KOPT-K1 (cell line): ENCODE data around the gene DEF6.

Experiments used
- H3K27ac ChIP-seq: fragments of 200-600 bp; sonication (generic); 2 replicates; pipeline ENCODE4 v1.5.1; 2016; ENCODE audit warnings: antibody characterized with exemption, mild to moderate bottlenecking, low read depth, low read length; ENCODE audit not compliant: poor library complexity, severe bottlenecking
- H3K36me3 ChIP-seq: fragments of 200-600 bp; sonication (generic); 2 replicates; pipeline ENCODE4 v1.5.1; 2017; ENCODE audit warnings: antibody characterized with exemption, mild to moderate bottlenecking, low read length, moderate library complexity; ENCODE audit not compliant: insufficient read depth
- H3K9me3 ChIP-seq: fragments of 200-600 bp; sonication (generic); 2 replicates; pipeline ENCODE4 v1.5.1; 2017; ENCODE audit warnings: antibody characterized with exemption, low read length, mild to moderate bottlenecking; ENCODE audit not compliant: insufficient read depth, poor library complexity, severe bottlenecking

DEF6 gene

GRCh38 chr6:35297601-35298481 lies at the start of gene DEF6:
Gene DEF6, plus strand, starts transcription at chr6:35297818. Its CDS starts 39 bp downstream, at chr6:35297857.
- H3K36me3 ChIP-seq, result peaks cover 51% of the 10 kb centered on the region; the same call in 1 of the 2 replicates
- H3K27ac ChIP-seq, result peak within 1 kb of the TSS; percentile 98
- no peaks in the 10 kb centered on the region for H3K9me3 ChIP-seq

GRCh38 chr6:35248300-35248699 lies 49.3 kb upstream of the DEF6 start:
- Histone ChIP-seq H3K9me3 (no peaks in the 10 kb centered on the region), H3K27ac (no peak overlapping the region), H3K36me3 (no peaks in the 10 kb centered on the region)

GRCh38 chr6:35248965-35249364 lies 48.7 kb upstream of the DEF6 start:
- no peaks in the 10 kb centered on the region for H3K9me3 ChIP-seq
- H3K27ac ChIP-seq, result no peak overlapping the region

GRCh38 chr6:35251949-35252348 lies 45.7 kb upstream of the DEF6 start:
- Histone ChIP-seq H3K9me3 (no peaks in the 10 kb centered on the region), H3K27ac (no peak overlapping the region), H3K36me3 (no peaks in the 10 kb centered on the region)

More at GRCh38 chr6:35248965-35249364, 48.7 kb upstream of the DEF6 start:
- H3K36me3 ChIP-seq, result no peaks in the 10 kb centered on the region

GRCh38 chr6:35253249-35253648 lies 44.4 kb upstream of the DEF6 start:
- Histone ChIP-seq H3K9me3 (no peaks in the 10 kb centered on the region), H3K36me3 (no peaks in the 10 kb centered on the region), H3K27ac (no peak overlapping the region)

- no peaks in the 10 kb centered on the region for H3K9me3 ChIP-seq
- peak overlapping the region; percentile 77 for H3K27ac ChIP-seq
Observed at GRCh38 chr6:35258336-35258735, 39.3 kb upstream of the DEF6 start.

GRCh38 chr6:35258858-35259193 lies 38.8 kb upstream of the DEF6 start:
- peak overlapping the region; percentile 77 for H3K27ac ChIP-seq
- H3K36me3 ChIP-seq, result no peaks in the 10 kb centered on the region
- H3K9me3 ChIP-seq, result no peaks in the 10 kb centered on the region

More at GRCh38 chr6:35258336-35258735, 39.3 kb upstream of the DEF6 start:
- H3K36me3 ChIP-seq, result no peaks in the 10 kb centered on the region

- peak within 1 kb of the TSS; percentile 77 for H3K27ac ChIP-seq
- no peaks in the 10 kb centered on the region for H3K36me3 ChIP-seq
- no peaks in the 10 kb centered on the region for H3K9me3 ChIP-seq
Observed at GRCh38 chr6:35259194-35259947, 38.2 kb upstream of the DEF6 start, which contains the start of gene ZNF76. Gene ZNF76, plus strand, starts transcription at chr6:35259735. Its CDS starts 21,417 bp downstream, at chr6:35281152.

- no peaks in the 10 kb centered on the region for H3K9me3 ChIP-seq
- H3K36me3 ChIP-seq, result no peaks in the 10 kb centered on the region
- peak overlapping the region; percentile 77 for H3K27ac ChIP-seq
Observed at GRCh38 chr6:35259948-35260590, 37.5 kb upstream of the DEF6 start.

GRCh38 chr6:35260591-35261570 lies 36.7 kb upstream of the DEF6 start:
- Histone ChIP-seq H3K36me3 (no peaks in the 10 kb centered on the region), H3K9me3 (no peaks in the 10 kb centered on the region), H3K27ac (peak overlapping the region; percentile 77)

GRCh38 chr6:35262596-35262995 lies 35.0 kb upstream of the DEF6 start:
- Histone ChIP-seq H3K36me3 (peaks cover 8% of the 10 kb centered on the region), H3K27ac (no peak overlapping the region), H3K9me3 (no peaks in the 10 kb centered on the region)

GRCh38 chr6:35264550-35265274 lies 32.9 kb upstream of the DEF6 start:
- no peak overlapping the region for H3K27ac ChIP-seq
- H3K36me3 ChIP-seq, result peaks cover 10% of the 10 kb centered on the region
- H3K9me3 ChIP-seq, result no peaks in the 10 kb centered on the region

GRCh38 chr6:35265523-35265922 lies 32.1 kb upstream of the DEF6 start:
- Histone ChIP-seq H3K27ac (no peak overlapping the region), H3K9me3 (no peaks in the 10 kb centered on the region), H3K36me3 (peaks cover 10% of the 10 kb centered on the region)

GRCh38 chr6:35267446-35267845 lies 30.2 kb upstream of the DEF6 start:
- no peaks in the 10 kb centered on the region for H3K9me3 ChIP-seq
- H3K27ac ChIP-seq, result no peak overlapping the region

More at GRCh38 chr6:35267446-35267845, 30.2 kb upstream of the DEF6 start:
- peaks cover 10% of the 10 kb centered on the region for H3K36me3 ChIP-seq
